Skeletal muscle cell (primary cell): ENCODE measurements around the gene OPA1.
A peak's percentile ranks its signal among the peaks of the same experiment; 100 is the strongest.

Experiments used
- DNase-seq: peaks from one replicate; pipeline ENCODE4 v3.0.0-alpha.2; 2010; ENCODE audit warnings: low read depth
- H3K4me3 ChIP-seq: 2 replicates; pipeline ENCODE4 v1.5.1; 2011; ENCODE audit warnings: low read depth, mild to moderate bottlenecking, control low read depth, low read length, moderate library complexity

Gene OPA1, protein sequence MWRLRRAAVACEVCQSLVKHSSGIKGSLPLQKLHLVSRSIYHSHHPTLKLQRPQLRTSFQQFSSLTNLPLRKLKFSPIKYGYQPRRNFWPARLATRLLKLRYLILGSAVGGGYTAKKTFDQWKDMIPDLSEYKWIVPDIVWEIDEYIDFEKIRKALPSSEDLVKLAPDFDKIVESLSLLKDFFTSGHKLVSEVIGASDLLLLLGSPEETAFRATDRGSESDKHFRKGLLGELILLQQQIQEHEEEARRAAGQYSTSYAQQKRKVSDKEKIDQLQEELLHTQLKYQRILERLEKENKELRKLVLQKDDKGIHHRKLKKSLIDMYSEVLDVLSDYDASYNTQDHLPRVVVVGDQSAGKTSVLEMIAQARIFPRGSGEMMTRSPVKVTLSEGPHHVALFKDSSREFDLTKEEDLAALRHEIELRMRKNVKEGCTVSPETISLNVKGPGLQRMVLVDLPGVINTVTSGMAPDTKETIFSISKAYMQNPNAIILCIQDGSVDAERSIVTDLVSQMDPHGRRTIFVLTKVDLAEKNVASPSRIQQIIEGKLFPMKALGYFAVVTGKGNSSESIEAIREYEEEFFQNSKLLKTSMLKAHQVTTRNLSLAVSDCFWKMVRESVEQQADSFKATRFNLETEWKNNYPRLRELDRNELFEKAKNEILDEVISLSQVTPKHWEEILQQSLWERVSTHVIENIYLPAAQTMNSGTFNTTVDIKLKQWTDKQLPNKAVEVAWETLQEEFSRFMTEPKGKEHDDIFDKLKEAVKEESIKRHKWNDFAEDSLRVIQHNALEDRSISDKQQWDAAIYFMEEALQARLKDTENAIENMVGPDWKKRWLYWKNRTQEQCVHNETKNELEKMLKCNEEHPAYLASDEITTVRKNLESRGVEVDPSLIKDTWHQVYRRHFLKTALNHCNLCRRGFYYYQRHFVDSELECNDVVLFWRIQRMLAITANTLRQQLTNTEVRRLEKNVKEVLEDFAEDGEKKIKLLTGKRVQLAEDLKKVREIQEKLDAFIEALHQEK

DNA sequence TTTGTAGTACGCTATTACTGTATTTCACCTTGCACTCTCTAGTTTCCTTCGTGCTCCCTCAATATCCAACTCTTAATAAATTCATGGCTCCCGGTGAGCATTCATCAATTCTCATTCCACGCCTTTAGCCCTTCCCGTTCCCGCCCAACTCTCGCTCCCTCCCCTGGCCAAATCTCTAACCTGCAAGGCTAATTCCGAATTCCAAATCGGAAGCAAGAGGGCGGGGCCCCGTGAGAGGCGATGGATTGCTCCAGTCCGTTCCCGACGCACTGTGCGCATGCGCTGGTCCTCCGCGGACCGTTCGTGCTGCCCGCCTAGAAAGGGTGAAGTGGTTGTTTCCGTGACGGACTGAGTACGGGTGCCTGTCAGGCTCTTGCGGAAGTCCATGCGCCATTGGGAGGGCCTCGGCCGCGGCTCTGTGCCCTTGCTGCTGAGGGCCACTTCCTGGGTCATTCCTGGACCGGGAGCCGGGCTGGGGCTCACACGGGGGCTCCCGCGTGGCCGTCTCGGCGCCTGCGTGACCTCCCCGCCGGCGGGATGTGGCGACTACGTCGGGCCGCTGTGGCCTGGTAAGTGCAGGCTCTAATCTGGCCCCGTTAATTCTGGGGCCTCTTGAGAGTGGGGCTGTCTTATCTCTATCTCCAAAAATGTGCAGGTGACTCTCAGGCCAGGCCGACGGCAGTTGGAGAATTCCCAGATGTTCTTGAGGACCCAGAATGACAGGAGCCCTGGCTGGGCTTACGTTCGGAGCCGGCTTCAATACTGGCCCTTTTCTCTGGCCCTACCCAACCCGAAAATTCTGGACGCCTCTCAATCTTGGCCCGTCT is at the start of gene OPA1:
Gene OPA1, plus strand, starts transcription at position 368 of the 827 bp plus-strand sequence. Its CDS starts 170 bp downstream, at position 538.
- DNase-seq: peak; percentile 96
- H3K4me3 ChIP-seq: peak within 1 kb of the TSS; percentile 83

DNA sequence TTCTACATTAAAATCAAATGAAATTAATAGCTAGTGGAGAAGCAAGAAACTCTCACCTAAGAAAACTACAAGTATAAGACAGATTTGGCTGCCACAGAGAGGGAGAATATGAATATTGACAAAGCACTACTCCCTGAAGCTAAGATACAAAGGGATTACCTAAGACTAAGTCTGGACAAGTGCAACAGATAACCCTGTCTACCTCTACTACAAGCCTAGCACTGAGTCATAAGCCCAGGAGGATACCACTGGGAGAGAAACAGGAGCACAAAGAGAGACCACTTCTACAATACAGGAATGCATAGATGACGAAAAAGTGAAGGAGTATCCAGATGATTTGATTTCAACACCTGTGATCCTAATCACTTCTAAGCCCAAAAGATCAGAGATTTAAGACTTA is 48.7 kb upstream of the OPA1 start:
- DNase-seq: no peak
- no peak overlapping the region for H3K4me3 ChIP-seq

DNA sequence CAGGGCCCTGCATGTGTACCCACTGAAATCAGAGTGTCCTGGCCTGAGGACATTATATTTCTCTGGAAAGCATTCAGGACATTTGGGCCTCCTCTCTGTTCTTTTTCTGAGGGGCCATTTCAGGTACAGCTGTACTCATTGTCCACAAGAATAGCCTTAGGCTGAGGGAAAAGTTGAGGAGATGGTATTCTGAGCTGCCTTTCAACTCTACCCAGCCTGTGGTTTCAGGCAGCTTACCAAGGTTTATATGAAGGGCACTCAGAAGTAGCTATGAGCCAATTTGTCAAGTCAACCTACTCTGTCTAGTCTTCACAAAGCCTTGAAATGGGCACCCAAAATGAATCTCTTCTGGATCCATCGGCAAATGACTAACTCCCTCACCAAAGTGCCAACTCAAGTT is 47.7 kb upstream of the OPA1 start:
- H3K4me3 ChIP-seq: no peak overlapping the region
- DNase-seq: no peak

DNA sequence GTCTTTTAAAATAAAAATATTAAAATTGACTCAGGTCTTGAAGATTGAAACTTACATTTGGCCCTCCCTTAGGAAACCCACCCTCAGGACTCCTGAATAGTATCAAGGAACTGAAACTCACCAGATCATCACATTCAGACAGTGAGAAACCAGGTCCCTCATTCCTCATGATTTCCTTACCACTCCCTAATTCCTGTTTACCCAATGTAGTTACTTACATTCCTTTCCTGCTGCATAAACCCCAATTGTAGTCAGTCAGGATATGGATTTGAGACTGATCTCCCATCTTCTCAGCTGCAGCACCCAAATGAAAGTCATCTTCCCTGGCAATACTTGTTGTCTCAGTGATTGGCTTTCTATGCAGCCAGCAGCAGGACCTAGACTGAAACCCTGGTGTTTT is 46.9 kb upstream of the OPA1 start:
- H3K4me3 ChIP-seq: no peak overlapping the region
- no peak for DNase-seq

DNA sequence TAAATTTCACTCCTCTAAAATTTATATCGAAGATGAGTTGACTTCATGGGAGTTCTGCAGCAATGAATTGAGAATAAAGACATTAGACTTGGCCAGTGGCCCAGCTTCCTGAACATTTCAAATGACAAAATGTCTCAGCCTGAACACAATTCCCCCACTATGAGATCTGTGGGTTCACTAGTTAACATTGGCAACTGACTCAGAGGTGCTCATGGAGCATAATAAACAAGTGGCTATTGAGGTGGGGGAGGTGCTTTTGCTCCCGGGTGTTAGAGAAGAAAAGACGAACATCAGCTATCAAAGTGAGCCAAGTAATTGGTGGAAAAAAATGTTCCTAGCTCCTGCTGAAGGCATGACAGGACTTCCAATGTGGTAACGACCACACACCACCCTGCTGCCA is 44.6 kb upstream of the OPA1 start:
- no peak for DNase-seq

DNA sequence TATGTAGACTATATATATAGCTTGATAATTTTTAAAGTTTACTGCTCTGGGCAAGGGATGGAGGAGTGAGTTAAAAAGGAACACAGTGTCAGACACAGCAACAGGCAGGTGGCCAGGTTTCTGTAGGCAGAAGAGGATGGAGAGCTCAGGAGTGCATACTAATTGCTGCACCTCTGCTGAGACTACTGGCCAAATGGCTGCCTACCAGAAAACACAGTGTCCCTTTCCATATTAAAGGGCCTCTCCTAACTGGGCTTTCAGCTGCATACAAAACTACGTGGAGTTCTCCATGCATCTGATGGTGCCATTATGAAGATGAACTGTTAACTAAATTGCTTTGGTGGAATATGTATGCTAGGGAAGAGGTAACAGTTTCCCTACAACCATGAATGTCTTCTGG is 40.1 kb upstream of the OPA1 start:
- no peak overlapping the region for H3K4me3 ChIP-seq
- no peak for DNase-seq

More for the DNA sequence above, 44.6 kb upstream of the OPA1 start:
- no peak overlapping the region for H3K4me3 ChIP-seq

DNA sequence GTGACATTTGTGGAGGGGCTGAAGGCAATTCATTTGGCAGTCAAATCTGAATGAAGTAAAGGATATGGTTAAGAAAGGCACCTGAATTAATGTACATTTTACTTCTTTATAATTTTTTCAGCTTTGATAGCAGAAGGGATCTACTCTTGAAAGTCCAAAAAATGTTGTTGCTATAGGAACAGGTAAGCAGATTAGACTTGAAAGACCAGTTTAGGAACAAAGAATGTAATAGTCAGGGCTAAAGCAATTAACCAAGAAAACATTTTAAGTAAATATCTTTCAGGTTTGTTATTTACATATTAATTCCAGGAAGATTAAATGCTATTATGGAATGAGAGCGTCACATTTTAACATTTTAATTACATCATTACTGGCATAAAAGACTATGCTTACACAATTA is 39.4 kb upstream of the OPA1 start:
- no peak overlapping the region for H3K4me3 ChIP-seq
- DNase-seq: no peak

DNA sequence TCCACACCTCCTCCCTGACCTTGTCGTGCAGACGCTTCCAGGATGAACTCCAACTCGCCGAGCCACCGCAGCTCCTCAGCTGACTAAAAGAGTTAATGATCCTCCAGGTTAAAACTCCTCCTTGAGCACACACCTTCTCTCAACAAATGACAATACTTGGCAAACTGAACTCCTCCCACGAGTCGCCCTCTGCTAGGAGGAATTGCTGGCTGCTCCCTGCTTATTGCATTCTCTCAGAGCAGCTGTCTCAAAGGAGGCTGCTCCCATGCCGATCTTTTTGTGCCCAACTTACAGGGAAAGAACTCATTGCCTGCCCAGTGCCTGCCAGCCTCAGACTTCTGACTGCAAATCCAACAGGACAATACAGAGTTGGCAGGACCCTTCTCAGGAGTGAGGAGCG is 38.2 kb upstream of the OPA1 start, which contains the start of gene ATP13A4:
Gene ATP13A4, minus strand, starts transcription at position 85 of the 400 bp plus-strand sequence. CDS start 96 bp downstream, outside the sequence.
- DNase-seq: no peak
- no peak within 1 kb of the TSS for H3K4me3 ChIP-seq

DNA sequence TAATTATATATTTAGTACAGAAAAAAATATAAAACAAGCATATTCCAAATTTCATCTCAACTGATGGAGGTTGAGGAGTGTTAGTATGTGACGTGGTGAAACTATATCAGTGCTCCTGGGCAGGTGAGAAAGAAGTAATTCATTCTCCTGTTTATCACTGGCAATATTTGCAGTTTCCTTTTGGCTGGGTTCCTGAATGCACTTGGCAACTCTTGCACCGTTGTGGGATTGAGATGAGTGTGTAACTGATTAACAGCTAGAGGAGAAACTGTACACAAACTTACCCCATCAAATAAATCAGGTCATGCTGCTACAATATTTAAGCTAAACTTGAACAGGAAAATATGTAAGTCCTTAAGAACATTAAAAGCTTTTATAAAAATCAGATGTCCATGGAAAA is 36.2 kb upstream of the OPA1 start:
- no peak overlapping the region for H3K4me3 ChIP-seq

DNA sequence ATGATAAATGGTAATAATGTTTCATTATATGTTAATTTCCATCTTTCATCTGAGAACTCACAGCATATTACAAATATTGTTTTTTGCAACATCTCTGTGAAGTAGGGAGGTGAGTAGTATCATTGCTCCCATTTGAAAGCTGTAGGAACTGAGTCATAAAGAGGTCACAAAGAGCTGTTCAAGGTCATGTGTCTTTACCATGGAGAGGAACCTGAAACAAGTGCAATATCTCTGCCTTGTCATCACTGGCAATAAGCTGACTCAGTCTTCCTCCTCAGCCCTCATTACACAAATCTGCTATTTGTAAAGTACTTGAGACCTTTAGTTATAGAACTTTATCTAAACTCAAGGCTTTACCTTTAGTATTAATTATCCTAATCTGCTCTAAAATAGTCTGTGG is 33.9 kb upstream of the OPA1 start:
- DNase-seq: no peak
- H3K4me3 ChIP-seq: no peak overlapping the region

More for the DNA sequence above, 36.2 kb upstream of the OPA1 start:
- DNase-seq: no peak

DNA sequence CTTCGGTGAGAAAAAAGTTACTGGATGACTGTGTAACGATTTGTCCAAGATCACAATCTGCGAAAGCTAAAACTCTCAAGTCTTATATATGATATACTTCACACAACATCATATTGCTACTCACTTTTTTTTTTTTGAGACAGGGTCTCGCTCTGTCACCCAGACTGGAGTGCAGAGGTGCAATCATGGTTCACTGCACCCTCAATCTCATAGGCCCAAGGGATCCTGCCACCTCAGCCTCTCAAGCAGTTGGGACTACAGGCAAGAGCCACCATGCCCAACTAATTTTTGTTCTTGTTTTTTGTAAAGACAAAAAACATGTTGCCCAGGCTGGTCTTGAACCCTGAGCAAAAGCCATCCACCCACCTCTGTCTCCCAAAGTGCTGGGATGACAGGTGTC is 32.9 kb upstream of the OPA1 start:
- no peak for DNase-seq
- no peak overlapping the region for H3K4me3 ChIP-seq

DNA sequence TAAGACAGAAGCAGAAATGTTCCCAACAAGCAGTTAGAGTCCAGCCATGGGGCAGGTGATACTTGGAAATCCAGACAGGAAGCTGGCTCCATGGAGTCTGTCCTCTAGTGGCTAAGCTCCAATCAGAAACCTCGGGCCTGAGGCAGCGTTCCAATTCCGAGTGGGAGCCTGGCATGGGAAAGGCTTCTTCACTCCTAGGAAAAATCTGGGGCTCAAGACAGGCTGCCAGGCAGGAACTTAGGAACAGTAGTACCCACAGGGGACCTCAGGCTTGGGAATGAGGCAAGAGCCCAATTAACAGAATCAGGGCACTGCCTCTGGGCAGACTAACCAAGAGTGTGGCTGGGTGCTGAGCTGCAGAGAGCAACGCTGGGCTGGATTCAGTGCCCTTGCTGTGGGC is 32.1 kb upstream of the OPA1 start:
- H3K4me3 ChIP-seq: no peak overlapping the region
- DNase-seq: no peak

DNA sequence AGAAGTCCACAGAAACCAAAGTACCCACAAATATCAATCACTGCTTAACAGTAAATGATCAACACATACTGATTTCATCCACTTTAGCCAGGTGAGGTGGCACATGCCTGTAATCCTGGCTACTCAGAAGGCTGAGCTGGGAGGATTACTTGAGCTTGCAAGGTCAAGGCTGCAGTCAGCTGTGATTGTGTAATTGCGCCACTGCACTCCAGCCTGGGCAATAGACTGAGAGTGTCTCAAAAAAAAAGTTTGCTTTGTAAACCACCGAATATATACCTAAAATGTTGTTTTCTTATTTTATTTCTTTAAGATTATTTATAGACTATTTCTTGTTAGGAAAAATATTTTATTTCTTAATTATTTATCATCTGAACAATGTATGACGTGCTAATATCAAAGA is 29.6 kb upstream of the OPA1 start:
- no peak for DNase-seq
- H3K4me3 ChIP-seq: no peak overlapping the region

DNA sequence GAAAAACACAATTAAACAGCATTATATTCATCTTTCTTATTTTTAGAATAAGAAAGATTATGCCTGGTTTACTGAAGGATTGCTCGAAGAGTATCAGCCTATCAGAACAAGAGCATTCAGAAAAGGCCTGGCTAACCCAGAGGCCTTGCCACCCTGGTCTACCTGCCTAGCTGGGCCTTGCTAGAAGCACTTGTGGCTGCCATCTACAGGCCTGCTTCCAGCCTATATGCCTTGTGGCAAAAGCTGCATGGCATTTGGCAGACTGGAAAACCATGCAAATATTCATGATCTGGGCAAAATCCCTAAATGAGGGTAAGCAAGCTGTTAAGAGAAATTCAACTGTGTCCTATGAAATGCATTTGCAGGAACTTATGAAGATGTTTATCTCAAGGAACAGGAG is 29.0 kb upstream of the OPA1 start:
- DNase-seq: no peak

DNA sequence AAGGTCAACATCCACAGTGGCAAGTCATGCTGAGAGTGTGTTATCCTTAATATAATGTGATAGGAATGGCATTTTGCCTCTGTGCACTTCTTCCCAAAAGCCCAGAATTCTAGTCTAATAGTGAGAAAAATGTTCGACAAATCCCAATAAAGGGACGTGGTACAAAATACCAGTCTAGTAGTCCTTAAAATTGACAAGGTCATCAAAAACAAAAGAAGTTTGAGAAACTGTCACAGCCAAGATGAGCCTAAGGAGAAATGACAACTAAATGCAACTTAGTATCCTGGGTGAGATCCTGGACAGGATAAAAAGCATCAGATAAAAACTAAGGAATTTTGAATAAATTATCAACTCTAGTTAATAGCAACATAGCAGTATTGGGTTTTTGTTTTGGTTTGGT is 23.9 kb upstream of the OPA1 start:
- H3K4me3 ChIP-seq: no peak overlapping the region
- DNase-seq: no peak

More for the DNA sequence above, 29.0 kb upstream of the OPA1 start:
- H3K4me3 ChIP-seq: no peak overlapping the region

DNA sequence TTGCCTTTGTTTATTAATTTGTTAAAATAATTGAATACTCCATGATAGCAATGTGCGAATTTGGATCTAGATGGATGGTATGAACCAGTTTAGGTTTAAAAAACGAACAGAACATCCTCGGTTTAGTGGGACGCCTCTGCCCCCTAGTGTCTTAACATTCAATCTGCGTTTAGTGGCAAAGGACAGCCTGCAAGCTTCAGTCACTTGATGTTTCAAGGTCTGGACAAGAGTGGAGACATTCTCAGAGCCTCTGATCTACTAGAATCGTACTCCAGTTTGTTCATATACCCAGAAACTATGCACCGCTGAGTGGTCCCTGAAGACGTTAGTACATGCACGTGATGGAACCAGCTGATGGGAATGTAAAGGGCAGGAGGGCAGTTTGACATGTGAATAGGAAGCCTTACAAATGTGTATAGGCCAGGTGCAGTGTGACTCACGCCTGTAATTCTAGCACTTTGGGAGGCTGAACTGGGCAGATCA is 20.5 kb upstream of the OPA1 start:
- H3K4me3 ChIP-seq: no peak overlapping the region
- peak; percentile 23 for DNase-seq

DNA sequence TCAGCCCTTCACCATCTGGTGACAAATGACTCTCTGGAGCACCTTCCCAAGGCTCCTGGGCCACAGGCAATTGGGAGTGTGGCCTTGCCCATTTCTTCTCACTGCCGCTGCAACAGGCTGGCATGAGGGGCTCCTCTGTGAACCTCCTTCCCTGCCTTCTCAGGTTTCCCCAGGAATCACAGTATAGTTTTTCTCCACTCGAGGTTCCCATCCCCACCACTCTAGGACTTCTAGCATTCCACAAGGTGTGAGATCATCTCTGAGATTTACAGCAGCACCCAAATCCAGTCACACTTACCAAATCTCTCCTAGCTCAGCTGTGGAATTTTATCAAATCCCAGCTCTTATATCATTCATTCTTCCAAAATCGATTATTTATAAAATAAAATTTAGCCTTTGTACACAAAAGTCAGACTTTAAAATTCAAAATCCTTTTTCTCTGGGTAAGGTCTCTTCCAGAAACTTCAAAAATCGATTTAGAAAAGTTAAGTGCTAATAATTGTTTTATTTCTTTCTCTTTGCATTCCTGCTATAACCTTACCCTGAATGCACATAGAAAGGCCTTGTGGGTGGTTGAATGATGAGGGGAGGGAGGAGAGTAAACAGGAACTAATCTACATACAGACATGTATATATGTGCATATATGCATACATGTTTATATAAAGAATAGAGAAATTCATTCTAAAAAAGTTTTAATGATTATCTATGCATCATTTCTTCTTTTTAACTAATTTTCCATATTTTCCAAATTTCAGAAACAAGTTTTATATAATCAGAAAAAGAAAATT is 19.4 kb upstream of the OPA1 start:
- DNase-seq: no peak
- no peak overlapping the region for H3K4me3 ChIP-seq

DNA sequence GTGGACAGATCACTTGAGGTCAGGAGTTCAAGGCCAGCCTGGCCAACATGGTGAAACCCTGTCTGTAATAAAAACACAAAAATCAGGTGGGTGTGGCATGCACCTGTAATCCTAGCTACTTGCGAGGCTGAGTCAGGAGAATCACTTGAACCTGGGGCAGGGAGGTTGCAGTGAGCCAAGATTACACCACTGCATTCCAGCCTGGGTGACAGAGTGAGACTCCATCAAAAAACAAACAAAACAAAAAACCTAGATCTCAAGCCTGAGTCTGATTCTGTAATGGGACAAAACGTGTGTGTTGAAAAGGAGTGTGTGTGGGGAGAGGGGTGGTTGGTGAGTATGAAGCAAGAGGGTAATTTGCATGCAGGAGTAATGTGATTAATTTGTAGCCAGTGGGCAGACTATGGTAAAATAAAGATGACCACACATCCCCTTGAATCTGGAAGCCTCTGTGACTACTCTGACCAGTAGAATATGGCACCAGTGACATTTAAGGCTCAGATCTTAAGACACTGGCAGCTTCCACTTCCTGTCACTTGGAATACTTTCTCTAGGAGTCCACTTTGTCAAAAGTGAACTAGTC is 18.4 kb upstream of the OPA1 start:
- no peak overlapping the region for H3K4me3 ChIP-seq
- DNase-seq: no peak
